Activated CD8-positive, alpha-beta T cell treated with anti-CD3 and anti-CD28 coated beads for 36 hours (primary cell): ENCODE data around the gene LAIR1. TPM values are rescaled to one million over a fixed set of nuclear protein-coding genes. Genes with fewer than 3 reads are reported as not detected.

ENCODE experiments used
- ATAC-seq: fragments of 200-7000 bp; cut with Tn5 transposase; one replicate; pipeline ENCODE4 v1.10.0; 2021; ENCODE audit warnings: mild to moderate bottlenecking, moderate library complexity
- CTCF ChIA-PET: fragments of 350-600 bp; sonication (Branson Sonifier 250); formaldehyde crosslinking; loops from one replicate; lab custom pipeline; 2021; ENCODE audit warnings: antibody characterized with exemption; lab: Charles Lee
- POLR2A ChIA-PET: fragments of 350-600 bp; sonication (Branson Sonifier 250); formaldehyde crosslinking; loops from one replicate; lab custom pipeline; 2021; ENCODE audit warnings: antibody characterized with exemption; lab: Charles Lee
- DNase-seq: peaks from one replicate; pipeline ENCODE4 v3.0.0-alpha.2; 2020
- H3K27ac Mint-ChIP-seq: one replicate; pipeline ENCODE4 v1.8.0; 2021; ENCODE audit warnings: mild to moderate bottlenecking, mixed read lengths
- H3K27me3 Mint-ChIP-seq: one replicate; pipeline ENCODE4 v1.8.0; 2021; ENCODE audit warnings: mixed read lengths
- H3K36me3 Mint-ChIP-seq: one replicate; pipeline ENCODE4 v1.8.0; 2021; ENCODE audit warnings: low read depth, mixed read lengths
- H3K4me1 Mint-ChIP-seq: one replicate; pipeline ENCODE4 v1.8.0; 2021; ENCODE audit warnings: low read depth, mixed read lengths
- H3K4me3 Mint-ChIP-seq: one replicate; pipeline ENCODE4 v1.8.0; 2021; ENCODE audit warnings: mild to moderate bottlenecking, moderate library complexity, mixed read lengths
- H3K9me3 Mint-ChIP-seq: one replicate; pipeline ENCODE4 v1.8.0; 2021; ENCODE audit warnings: mixed read lengths
- intact Hi-C: fragments of 100-400 bp; cut with micrococcal nuclease; formaldehyde crosslinking; loops from one replicate; pipeline ENCODE4 v1.10.0; 2022
- total RNA-seq, 2 experiments: library from RNA; stranded (reverse); gene quantifications; one replicate each; pipeline ENCODE4 v1.2.3, GENCODE V29; 2021
- TF ChIP-seq, protein P1 (sequence below): fragments of 200-600 bp; IDR thresholded peaks from one replicate; pipeline ENCODE4 v1.8.0; 2022; ENCODE audit warnings: antibody characterized with exemption, mild to moderate bottlenecking

LAIR1 gene
- total RNA-seq, 2 experiments from 2014 or later = 11.3 TPM

DNA sequence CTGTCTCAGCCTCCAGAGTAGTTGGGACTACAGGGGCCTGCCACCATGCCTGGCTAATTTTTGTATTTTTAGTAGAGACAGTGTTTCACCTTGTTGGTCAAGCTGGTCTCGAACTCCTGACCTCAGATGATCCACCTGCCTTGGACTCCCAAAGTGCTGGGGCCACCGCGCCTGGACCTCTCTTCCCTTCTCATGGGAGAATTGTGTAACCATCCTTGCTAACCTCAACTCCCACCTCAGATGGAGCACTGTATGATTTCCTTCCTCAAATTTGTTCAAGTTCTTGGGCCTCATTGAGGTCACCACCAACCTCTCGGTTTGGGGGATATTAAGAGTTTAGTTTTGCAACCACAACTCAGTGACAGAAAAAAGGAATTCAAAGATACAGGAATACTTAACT lies 62.5 kb downstream of the LAIR1 start:
- peaks cover 16% of the 10 kb centered on the region for H3K4me1 Mint-ChIP-seq
- no peak overlapping the region for H3K27ac Mint-ChIP-seq
- intact Hi-C loops = no loop called here
- DNase-seq (no peak), ATAC-seq (no peak)
- CTCF ChIA-PET = no interaction called here
- no peaks in the 10 kb centered on the region for H3K27me3 Mint-ChIP-seq
- H3K4me3 Mint-ChIP-seq = no peak overlapping the region
- H3K36me3 Mint-ChIP-seq = no peaks in the 10 kb centered on the region
- POLR2A ChIA-PET = no interaction called here
- no peaks in the 10 kb centered on the region for H3K9me3 Mint-ChIP-seq
- TF ChIP-seq, protein P1, sequence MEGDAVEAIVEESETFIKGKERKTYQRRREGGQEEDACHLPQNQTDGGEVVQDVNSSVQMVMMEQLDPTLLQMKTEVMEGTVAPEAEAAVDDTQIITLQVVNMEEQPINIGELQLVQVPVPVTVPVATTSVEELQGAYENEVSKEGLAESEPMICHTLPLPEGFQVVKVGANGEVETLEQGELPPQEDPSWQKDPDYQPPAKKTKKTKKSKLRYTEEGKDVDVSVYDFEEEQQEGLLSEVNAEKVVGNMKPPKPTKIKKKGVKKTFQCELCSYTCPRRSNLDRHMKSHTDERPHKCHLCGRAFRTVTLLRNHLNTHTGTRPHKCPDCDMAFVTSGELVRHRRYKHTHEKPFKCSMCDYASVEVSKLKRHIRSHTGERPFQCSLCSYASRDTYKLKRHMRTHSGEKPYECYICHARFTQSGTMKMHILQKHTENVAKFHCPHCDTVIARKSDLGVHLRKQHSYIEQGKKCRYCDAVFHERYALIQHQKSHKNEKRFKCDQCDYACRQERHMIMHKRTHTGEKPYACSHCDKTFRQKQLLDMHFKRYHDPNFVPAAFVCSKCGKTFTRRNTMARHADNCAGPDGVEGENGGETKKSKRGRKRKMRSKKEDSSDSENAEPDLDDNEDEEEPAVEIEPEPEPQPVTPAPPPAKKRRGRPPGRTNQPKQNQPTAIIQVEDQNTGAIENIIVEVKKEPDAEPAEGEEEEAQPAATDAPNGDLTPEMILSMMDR = no peak

Other genes with a start within 250 kb of the LAIR1 start
- gene TFPT, start 249.3 kb downstream of the LAIR1 start, total RNA-seq = 10 to 100 TPM; 27.7 to 28.1 TPM
- gene PRPF31, start 249.2 kb downstream of the LAIR1 start, total RNA-seq = 10 to 100 TPM; 81.1 to 85.2 TPM
- 10 to 100 TPM; 48.8 to 50.7 TPM for gene CNOT3, start 227.2 kb downstream of the LAIR1 start, total RNA-seq
- gene LENG1, start 205.2 kb downstream of the LAIR1 start, total RNA-seq = 1 to 10 TPM; 3.3 to 4.0 TPM
- under 1 TPM in 1 of 2 experiments, not detected in 1; 0.54 TPM for gene TMC4, start 191.8 kb downstream of the LAIR1 start, total RNA-seq
- gene MBOAT7, start 175.4 kb downstream of the LAIR1 start, total RNA-seq = 10 to 100 TPM; 53.8 to 55.4 TPM
- 10 to 100 TPM; 12.5 TPM for gene TSEN34, start 173.6 kb downstream of the LAIR1 start, total RNA-seq
- 1,000 to 10,000 TPM; 1,921 to 1,931 TPM for gene RPS9, start 164.1 kb downstream of the LAIR1 start, total RNA-seq
- not detected for gene LILRB3, start 141.9 kb downstream of the LAIR1 start, total RNA-seq
- not detected for gene LILRA6, start 122.1 kb downstream of the LAIR1 start, total RNA-seq
- not detected for gene LILRB5, start 107.7 kb downstream of the LAIR1 start, total RNA-seq
- gene LILRB2, start 83.8 kb downstream of the LAIR1 start, total RNA-seq = not detected
- gene LILRA5, start 51.8 kb downstream of the LAIR1 start, total RNA-seq = not detected
- not detected for gene LILRA4, start 25.8 kb downstream of the LAIR1 start, total RNA-seq
- gene TTYH1, start 50.5 kb upstream of the LAIR1 start, total RNA-seq = under 1 TPM in 1 of 2 experiments, not detected in 1; 0.70 TPM
- gene LENG8, start 84.3 kb upstream of the LAIR1 start, total RNA-seq = 100 to 1,000 TPM; 165 to 170 TPM
- 1 to 10 TPM; 4.3 to 5.5 TPM for gene LENG9, start 98.8 kb upstream of the LAIR1 start, total RNA-seq
- under 1 TPM; 0.45 to 0.83 TPM for gene CDC42EP5, start 108.4 kb upstream of the LAIR1 start, total RNA-seq
- 1 to 10 TPM; 1.5 to 2.1 TPM for gene LAIR2, start 137.9 kb upstream of the LAIR1 start, total RNA-seq
- gene LILRA2, start 208.9 kb upstream of the LAIR1 start, total RNA-seq = not detected
- gene LILRA1, start 228.7 kb upstream of the LAIR1 start, total RNA-seq = not detected